Nephron progenitor cell (in vitro differentiated cells): Measurements from ENCODE around the gene ZNF544.

ENCODE experiments used
- DNase-seq: peaks from one replicate; pipeline ENCODE4 v3.0.0; 2021
- H3K27ac Mint-ChIP-seq: 2 replicates; pipeline ENCODE4 v1.8.0; 2021; ENCODE audit warnings: mild to moderate bottlenecking, moderate library complexity, mixed read lengths
- H3K27me3 Mint-ChIP-seq: 2 replicates; pipeline ENCODE4 v1.8.0; 2021; ENCODE audit warnings: mild to moderate bottlenecking, low read depth, mixed read lengths; ENCODE audit not compliant: poor library complexity
- H3K36me3 Mint-ChIP-seq: 2 replicates; pipeline ENCODE4 v1.8.0; 2021; ENCODE audit warnings: low read depth, mixed read lengths
- H3K4me1 Mint-ChIP-seq: 2 replicates; pipeline ENCODE4 v1.8.0; 2021; ENCODE audit warnings: mixed read lengths
- H3K4me3 Mint-ChIP-seq: 2 replicates; pipeline ENCODE4 v1.8.0; 2021; ENCODE audit warnings: mild to moderate bottlenecking, moderate library complexity, mixed read lengths
- H3K9me3 Mint-ChIP-seq: 2 replicates; pipeline ENCODE4 v1.8.0; 2021; ENCODE audit warnings: mild to moderate bottlenecking, moderate library complexity, mixed read lengths
- CTCF ChIP-seq: fragments of 200-600 bp; sonication (generic); IDR thresholded peaks from 2 replicates; pipeline ENCODE4 v1.5.0; 2021; ENCODE audit warnings: antibody characterized with exemption

The ZNF544 gene

DNA sequence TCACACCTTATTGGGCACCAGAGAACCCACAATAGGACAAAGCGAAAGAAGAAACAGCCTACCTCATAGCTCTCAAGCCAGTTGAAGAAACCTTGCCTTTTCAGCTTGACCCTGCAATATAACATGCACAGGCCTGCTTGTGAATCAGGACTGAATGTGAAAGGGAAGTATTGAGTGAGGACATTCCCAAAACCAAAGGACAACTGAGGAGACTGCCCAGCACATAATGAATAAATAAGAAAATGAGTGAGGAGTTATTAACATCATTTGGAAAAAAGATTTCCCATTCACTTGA, 15.7 kb upstream of the ZNF544 start:
- H3K27me3 Mint-ChIP-seq = peaks cover 4% of the 10 kb centered on the region
- no peak for TF ChIP-seq CTCF
- peaks cover 98% of the 10 kb centered on the region for H3K9me3 Mint-ChIP-seq
- H3K4me3 Mint-ChIP-seq = no peak overlapping the region
- peaks cover 72% of the 10 kb centered on the region for H3K36me3 Mint-ChIP-seq
- H3K4me1 Mint-ChIP-seq = no peaks in the 10 kb centered on the region
- no peak for DNase-seq
- no peak overlapping the region for H3K27ac Mint-ChIP-seq

DNA sequence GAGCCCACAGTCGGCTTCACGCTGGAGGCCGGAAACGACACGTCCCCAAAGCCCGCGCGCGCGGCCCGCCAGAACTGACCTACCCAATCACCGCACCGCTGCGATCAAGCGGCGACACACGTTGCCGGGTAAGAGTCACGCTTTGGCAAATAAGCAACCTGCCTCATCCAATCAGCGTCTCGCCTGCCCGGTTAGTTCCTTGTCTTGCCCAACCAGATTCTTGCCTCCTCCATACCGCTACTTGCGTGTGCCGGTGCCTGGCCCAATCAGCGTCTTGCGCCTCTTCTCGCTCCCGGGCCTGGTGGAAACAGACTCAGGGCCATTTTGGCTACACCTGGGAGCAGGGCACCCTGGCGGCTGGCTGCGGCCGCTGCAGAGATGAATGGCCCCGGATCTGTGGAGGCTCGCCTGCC, 11.6 kb upstream of the ZNF544 start:
- Mint-ChIP-seq H3K36me3 (peaks cover 38% of the 10 kb centered on the region), H3K27ac (no peak overlapping the region), H3K4me3 (no peak overlapping the region), H3K9me3 (peaks cover 88% of the 10 kb centered on the region), H3K4me1 (no peaks in the 10 kb centered on the region), H3K27me3 (peaks cover 3% of the 10 kb centered on the region)
- DNase-seq = no peak
- no peak for TF ChIP-seq CTCF

- no peak for DNase-seq
- peaks cover 88% of the 10 kb centered on the region for H3K9me3 Mint-ChIP-seq
- H3K36me3 Mint-ChIP-seq = peaks cover 34% of the 10 kb centered on the region
- peaks cover 9% of the 10 kb centered on the region for H3K27me3 Mint-ChIP-seq
- TF ChIP-seq CTCF = no peak
- H3K4me1 Mint-ChIP-seq = no peaks in the 10 kb centered on the region
- no peak overlapping the region for H3K4me3 Mint-ChIP-seq
- H3K27ac Mint-ChIP-seq = no peak overlapping the region
Measured at GRCh38 chr19:58217607-58218391, 10.9 kb upstream of the ZNF544 start.

DNA sequence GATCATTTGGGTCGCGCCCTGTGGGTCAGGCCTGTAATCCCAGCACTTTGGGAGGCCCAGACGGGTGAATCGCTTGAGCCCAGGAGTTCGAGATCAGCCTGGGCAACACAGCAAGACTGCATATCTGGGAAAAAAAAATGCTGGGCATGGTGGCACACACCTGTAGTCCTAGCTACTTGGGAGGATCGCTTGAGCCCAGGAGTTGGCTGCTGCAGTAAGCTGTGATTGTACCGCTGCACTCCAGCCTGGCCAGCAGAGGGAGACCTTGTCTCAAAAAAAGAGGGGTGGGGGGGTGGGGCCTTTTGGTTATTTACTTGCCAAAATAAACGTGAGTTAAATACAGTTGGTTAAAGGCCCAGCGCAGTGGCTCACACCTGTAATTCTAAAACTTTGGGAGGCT, 9.8 kb upstream of the ZNF544 start:
- H3K9me3 Mint-ChIP-seq = peaks cover 88% of the 10 kb centered on the region
- DNase-seq = no peak
- TF ChIP-seq CTCF = no peak
- H3K4me3 Mint-ChIP-seq = no peak overlapping the region
- peaks cover 12% of the 10 kb centered on the region for H3K27me3 Mint-ChIP-seq
- H3K4me1 Mint-ChIP-seq = no peaks in the 10 kb centered on the region
- peaks cover 24% of the 10 kb centered on the region for H3K36me3 Mint-ChIP-seq
- H3K27ac Mint-ChIP-seq = no peak overlapping the region

DNA sequence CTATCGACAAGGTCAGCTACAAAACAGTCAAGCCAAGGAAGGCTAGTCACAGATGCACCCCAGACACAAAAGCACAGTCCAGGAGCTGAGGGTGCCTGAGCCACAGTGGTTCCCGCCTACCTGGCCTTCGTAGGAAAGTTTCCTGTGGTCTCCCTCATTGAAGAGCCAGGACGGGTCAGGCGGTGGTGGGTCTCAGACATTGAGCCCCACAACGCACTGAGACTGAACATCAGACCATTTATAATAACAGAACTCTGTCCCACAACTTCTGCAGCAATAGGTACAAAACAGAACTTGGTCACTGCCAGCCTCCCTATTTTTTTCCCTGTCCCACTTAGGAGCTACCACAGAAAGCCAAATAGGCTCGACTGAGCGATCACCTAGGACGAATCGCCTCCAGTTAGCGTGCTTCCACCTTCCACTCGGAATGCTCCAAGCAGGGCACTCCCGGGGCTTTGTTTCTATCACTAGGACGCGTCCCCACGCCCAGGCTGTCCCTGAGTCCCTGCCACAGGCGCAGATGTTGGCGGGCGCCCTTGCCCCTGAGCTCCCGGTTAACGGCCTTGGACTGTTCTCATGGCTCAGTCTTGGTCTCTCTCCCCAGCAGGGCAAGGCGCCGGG, 640 bp upstream of the ZNF544 start:
- DNase-seq = no peak
- Mint-ChIP-seq H3K4me1 (peaks cover 27% of the 10 kb centered on the region), H3K27ac (peak overlapping the region; percentile 96), H3K9me3 (peaks cover 100% of the 10 kb centered on the region), H3K4me3 (peak overlapping the region; percentile 93), H3K27me3 (peaks cover 9% of the 10 kb centered on the region), H3K36me3 (peaks cover 77% of the 10 kb centered on the region)
- no peak for TF ChIP-seq CTCF

DNA sequence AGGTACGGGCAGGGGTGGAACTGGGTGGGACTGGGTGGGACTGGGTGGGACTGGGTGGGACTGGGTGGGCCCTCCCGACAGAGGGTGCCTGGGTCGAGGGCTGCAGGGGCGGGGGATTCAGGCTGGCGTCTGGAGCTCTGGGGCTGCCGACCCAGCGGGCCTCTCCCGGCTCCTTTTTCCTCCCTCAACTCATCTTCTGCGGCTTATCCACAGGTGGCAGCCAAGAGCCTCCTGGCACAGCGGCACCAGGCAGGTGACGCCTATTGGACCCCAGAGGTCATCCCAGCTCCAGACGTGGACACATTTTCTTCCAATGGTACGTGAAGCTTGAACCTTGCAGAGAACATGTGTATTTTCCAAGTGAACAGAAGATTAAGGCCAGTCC, 533 bp downstream of the ZNF544 start:
- Mint-ChIP-seq H3K27me3 (peaks cover 7% of the 10 kb centered on the region), H3K27ac (no peak overlapping the region), H3K4me1 (peaks cover 27% of the 10 kb centered on the region), H3K9me3 (peaks cover 100% of the 10 kb centered on the region), H3K36me3 (peaks cover 89% of the 10 kb centered on the region), H3K4me3 (peak overlapping the region; percentile 93)
- DNase-seq = peak; percentile 5
- TF ChIP-seq CTCF = no peak
